Gastroesophageal sphincter (tissue), 4 donors: ENCODE results near the gene TGFBR3. TPM values are rescaled to one million over a fixed set of nuclear protein-coding genes. Genes with fewer than 3 reads are reported as not detected.

Source experiments
- ATAC-seq: fragments of 150-250 bp; one replicate; pipeline ENCODE4 v1.9.1; 2016; ENCODE audit warnings: mild to moderate bottlenecking, moderate library complexity
- H3K27ac ChIP-seq, 4 donors: fragments of 200-600 bp; sonication (generic) in 3 of 4; 1 replicate in 3 of 4; 2 replicates in 1 of 4; pipeline ENCODE4 v1.5.1; 2016 to 2019
- H3K27me3 ChIP-seq: fragments of 200-600 bp; sonication (generic); one replicate; pipeline ENCODE4 v1.5.1; 2019
- H3K36me3 ChIP-seq, 2 donors: fragments of 200-600 bp; sonication (generic); one replicate each; pipeline ENCODE4 v1.5.1; 2019; ENCODE audit warnings: control low read depth in 1 of 2
- H3K4me1 ChIP-seq, 3 donors: fragments of 200-600 bp; sonication (generic); 1 replicate in 2 of 3; 2 replicates in 1 of 3; pipeline ENCODE4 v1.5.1; 2016 to 2019; ENCODE audit warnings: control low read depth in 2 of 3
- H3K4me3 ChIP-seq, 2 donors: fragments of 200-600 bp; sonication (generic); one replicate each; pipeline ENCODE4 v1.5.1; 2019; ENCODE audit warnings: mild to moderate bottlenecking in 1 of 2, moderate library complexity in 1 of 2
- H3K9me3 ChIP-seq, 3 donors: fragments of 200-600 bp; sonication (generic); one replicate each; pipeline ENCODE4 v1.5.1; 2017 to 2019; ENCODE audit warnings: control low read depth in 2 of 3
- EP300 ChIP-seq: sonication (generic); formaldehyde crosslinking; IDR thresholded peaks from one replicate; pipeline ENCODE4 v1.6.1; 2017; ENCODE audit warnings: antibody characterized with exemption, mild to moderate bottlenecking
- POLR2A ChIP-seq, 2 donors: fragments of 450-650 bp; IDR thresholded peaks; one replicate each; pipeline ENCODE4 v1.6.1; 2017; ENCODE audit warnings: antibody characterized with exemption in 2 of 2, mild to moderate bottlenecking in 2 of 2, moderate library complexity in 1 of 2
- POLR2AphosphoS5 ChIP-seq: sonication (generic); formaldehyde crosslinking; IDR thresholded peaks from one replicate; pipeline ENCODE4 v1.6.1; 2017; ENCODE audit warnings: antibody characterized with exemption
- WGBS, 2 donors: methylation state at CpG; one replicate each; pipeline ENCODE4 v1.1.5; 2018; ENCODE audit warnings: low coverage in 1 of 2; 5-methylcytosine and 5-hydroxymethylcytosine counted together
- total RNA-seq, 4 donors: library from RNA; depleted of rRNA; stranded (reverse); fragments of >200 nt; gene quantifications; one replicate each; pipeline ENCODE4 v1.1.0, GENCODE V29; 2016
- TF ChIP-seq, protein P1 (sequence below), 4 experiments: fragments of 200-600 bp in 2 of 4; fragments of 450-650 bp in 2 of 4; sonication (generic) in 1 of 4; IDR thresholded peaks; one replicate each; pipeline ENCODE4 v1.5.1; 2017 to 2019; ENCODE audit warnings: antibody characterized with exemption in 4 of 4, mild to moderate bottlenecking in 2 of 4, moderate library complexity in 2 of 4

The TGFBR3 gene
- total RNA-seq, 4 donors from 2014 or later, result 176 to 315 (median 248) TPM

DNA sequence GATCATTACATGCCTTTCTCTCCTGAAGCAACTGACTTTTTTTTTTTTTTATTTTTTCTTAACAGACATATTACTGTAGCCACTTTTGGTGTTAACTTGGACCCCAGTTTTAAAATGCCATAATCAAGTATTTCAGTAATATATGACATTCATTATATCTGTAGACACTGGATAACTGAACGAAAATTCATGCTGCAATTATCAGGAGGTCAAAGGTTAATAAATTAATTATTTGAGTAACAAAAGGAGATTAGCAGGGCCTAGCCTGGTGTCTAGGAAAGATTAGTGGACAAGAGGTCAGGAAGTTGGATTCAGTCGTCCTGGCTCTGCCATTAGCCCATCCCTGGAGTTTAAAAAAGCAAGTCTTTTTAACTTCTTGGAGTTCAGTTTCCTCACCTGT, 168.1 kb downstream of the TGFBR3 start:
- TF ChIP-seq, protein P1, sequence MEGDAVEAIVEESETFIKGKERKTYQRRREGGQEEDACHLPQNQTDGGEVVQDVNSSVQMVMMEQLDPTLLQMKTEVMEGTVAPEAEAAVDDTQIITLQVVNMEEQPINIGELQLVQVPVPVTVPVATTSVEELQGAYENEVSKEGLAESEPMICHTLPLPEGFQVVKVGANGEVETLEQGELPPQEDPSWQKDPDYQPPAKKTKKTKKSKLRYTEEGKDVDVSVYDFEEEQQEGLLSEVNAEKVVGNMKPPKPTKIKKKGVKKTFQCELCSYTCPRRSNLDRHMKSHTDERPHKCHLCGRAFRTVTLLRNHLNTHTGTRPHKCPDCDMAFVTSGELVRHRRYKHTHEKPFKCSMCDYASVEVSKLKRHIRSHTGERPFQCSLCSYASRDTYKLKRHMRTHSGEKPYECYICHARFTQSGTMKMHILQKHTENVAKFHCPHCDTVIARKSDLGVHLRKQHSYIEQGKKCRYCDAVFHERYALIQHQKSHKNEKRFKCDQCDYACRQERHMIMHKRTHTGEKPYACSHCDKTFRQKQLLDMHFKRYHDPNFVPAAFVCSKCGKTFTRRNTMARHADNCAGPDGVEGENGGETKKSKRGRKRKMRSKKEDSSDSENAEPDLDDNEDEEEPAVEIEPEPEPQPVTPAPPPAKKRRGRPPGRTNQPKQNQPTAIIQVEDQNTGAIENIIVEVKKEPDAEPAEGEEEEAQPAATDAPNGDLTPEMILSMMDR (IDR thresholded peaks at IDR 0.05), result no peak
- TF ChIP-seq EP300, result no peak
- TF ChIP-seq POLR2AphosphoS5, result no peak
- TF ChIP-seq POLR2A (IDR thresholded peaks at IDR 0.05), result no peak
- WGBS, 2 donors, result 69 to 83% methylated on average over 1 to 2 of the region's 2 CpGs
- Histone ChIP-seq H3K9me3 (no peaks in the 10 kb centered on the region), H3K27ac (peak overlapping the region in 3 of 4 donors; percentile 25 to 67 (median 25)), H3K27me3 (no peaks in the 10 kb centered on the region), H3K4me1 (peaks cover 2 to 20% (median 8%) of the 10 kb centered on the region in 3 donors), H3K4me3 (no peak overlapping the region), H3K36me3 (peaks cover 7 to 84% of the 10 kb centered on the region in 2 donors)
- no peak for ATAC-seq

DNA sequence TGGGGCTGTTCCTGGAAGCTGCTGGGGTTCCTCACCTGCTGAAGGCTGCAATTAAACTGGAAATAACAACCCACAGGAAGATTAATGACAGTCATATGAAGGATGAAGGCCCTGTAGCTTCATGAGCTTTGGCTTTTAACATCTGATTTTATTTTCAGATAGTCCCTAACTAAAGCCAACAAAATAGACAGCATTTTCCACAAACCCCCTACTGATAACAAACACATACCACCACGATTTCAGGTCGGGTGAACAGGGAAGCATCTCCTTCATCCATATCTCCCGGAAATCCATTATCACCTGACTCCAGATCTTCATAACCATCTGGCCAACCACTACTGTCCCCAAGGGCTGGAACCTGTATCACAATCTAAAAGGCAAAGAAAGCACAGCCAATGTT, 169.6 kb downstream of the TGFBR3 start:
- 80 to 84% methylated on average over 1 to 3 of the region's 3 CpGs for WGBS, 2 donors
- H3K9me3 ChIP-seq, result no peaks in the 10 kb centered on the region
- peaks cover 7 to 86% of the 10 kb centered on the region in 2 donors for H3K36me3 ChIP-seq
- H3K27ac ChIP-seq, result peak overlapping the region in 3 of 4 donors; percentile 7 to 86 (median 84)
- ATAC-seq, result no peak
- peaks cover 8 to 35% (median 12%) of the 10 kb centered on the region in 3 donors for H3K4me1 ChIP-seq
- no peak overlapping the region for H3K4me3 ChIP-seq
- no peaks in the 10 kb centered on the region for H3K27me3 ChIP-seq
- TF ChIP-seq, protein P1 (IDR thresholded peaks at IDR 0.05), result no peak
- TF ChIP-seq POLR2AphosphoS5 (no peak), EP300 (no peak), POLR2A (IDR thresholded peaks at IDR 0.05) (no peak)

DNA sequence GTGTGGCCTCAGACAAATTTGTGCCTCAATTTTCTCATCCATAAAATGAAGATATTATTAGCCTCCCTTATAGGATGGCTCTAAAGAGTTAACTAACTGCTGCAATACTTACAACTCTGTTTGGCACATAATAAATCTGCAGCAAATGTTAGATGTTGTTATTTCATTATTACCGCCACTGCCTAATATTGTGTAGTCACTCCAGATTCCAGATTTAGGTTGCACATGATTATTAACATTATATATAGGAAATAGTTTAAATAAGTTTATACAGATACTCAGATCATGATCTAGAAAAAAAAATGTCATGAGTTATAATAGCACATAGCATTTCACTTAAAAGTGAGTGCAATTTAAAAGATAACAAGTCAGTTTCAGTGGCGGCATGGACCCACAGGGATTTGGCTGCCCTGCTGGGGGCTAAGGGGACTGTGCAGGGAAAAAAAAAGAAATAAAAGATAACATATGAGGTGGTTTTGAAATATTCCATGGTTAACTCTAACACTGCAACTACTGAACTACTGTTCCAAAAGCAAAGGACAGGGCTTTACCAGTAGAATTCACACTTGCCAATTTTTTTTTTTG, 170.4 kb downstream of the TGFBR3 start:
- Histone ChIP-seq H3K27me3 (no peaks in the 10 kb centered on the region), H3K4me3 (no peak overlapping the region), H3K36me3 (peaks cover 7 to 86% of the 10 kb centered on the region in 2 donors), H3K9me3 (no peaks in the 10 kb centered on the region), H3K4me1 (peaks cover 8 to 43% (median 12%) of the 10 kb centered on the region in 3 donors), H3K27ac (peak overlapping the region in 3 of 4 donors; percentile 62 to 86 (median 84))
- 77 to 80% methylated on average over 2 of the region's 2 CpGs for WGBS, 2 donors
- ATAC-seq, result no peak
- no peak for TF ChIP-seq EP300
- no peak for TF ChIP-seq POLR2AphosphoS5
- TF ChIP-seq, protein P1 (IDR thresholded peaks at IDR 0.05), result no peak
- TF ChIP-seq POLR2A (IDR thresholded peaks at IDR 0.05), result no peak

DNA sequence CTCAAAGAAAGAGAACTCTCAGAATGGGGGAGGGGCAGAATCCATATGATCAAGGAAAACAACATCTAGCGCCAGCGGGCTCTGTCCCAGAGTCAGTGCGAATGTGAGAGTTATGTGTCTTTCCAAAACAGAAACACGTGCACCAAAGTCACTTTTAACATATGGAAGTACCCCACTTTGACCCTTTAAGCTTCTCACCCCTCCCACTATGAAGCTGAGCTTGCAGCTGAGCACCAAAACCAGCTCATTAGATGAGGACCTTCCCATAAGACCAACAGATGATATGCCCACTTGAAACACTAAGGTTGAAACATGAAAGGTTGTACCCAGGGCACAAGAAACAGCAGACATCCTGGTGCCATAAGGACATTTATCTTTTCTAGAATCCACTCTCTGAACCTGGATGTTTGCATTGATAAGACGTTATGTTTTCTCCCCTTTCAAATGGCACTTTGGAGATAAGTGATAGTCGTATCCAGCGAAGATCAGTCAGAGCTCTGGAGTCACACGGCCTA, 171.0 kb downstream of the TGFBR3 start:
- H3K4me1 ChIP-seq, result peaks cover 8 to 48% (median 12%) of the 10 kb centered on the region in 3 donors
- peak overlapping the region in 3 of 4 donors; percentile 62 to 86 (median 84) for H3K27ac ChIP-seq
- 79 to 85% methylated on average over 8 of the region's 8 CpGs for WGBS, 2 donors
- no peaks in the 10 kb centered on the region for H3K27me3 ChIP-seq
- no peak overlapping the region for H3K4me3 ChIP-seq
- TF ChIP-seq EP300 (no peak), POLR2AphosphoS5 (no peak), POLR2A (IDR thresholded peaks at IDR 0.05) (no peak)
- TF ChIP-seq, protein P1 (IDR thresholded peaks at IDR 0.05), result no peak
- no peaks in the 10 kb centered on the region for H3K9me3 ChIP-seq
- peaks cover 4 to 86% of the 10 kb centered on the region in 2 donors for H3K36me3 ChIP-seq
- ATAC-seq, result no peak
